Measurements from ENCODE around the gene DHFR2.

The DHFR2 gene

GRCh38 chr3:94012185-94012584 is 50.5 kb downstream of the DHFR2 start:
- DNase-seq (ENCODE audit: extremely low spot score): no peak
- CTCF ChIA-PET: interaction anchor here (0.9 to 2.4 kb wide), 3 partner anchors 7 to 58 kb away, joined by 3 to 12 read pairs (median 4); no protein-coding TSS in a partner anchor
- POLR2A ChIA-PET: no interaction called here
- TF ChIP-seq CTCF (IDR thresholded peaks at IDR 0.05; ENCODE audit: control extremely low read depth, extremely low read depth, low read depth, missing control alignments): no peak

GRCh38 chr3:94011233-94011711 is 51.4 kb downstream of the DHFR2 start:
- ChIA-PET POLR2A (no interaction called here), CTCF (interaction anchor here (0.9 kb wide), 1 partner anchor 9 kb away, joined by 3 read pairs; no protein-coding TSS in a partner anchor)
- no peak for TF ChIP-seq CTCF (IDR thresholded peaks at IDR 0.05; ENCODE audit: control extremely low read depth, extremely low read depth, low read depth, missing control alignments)
- no peak for DNase-seq (ENCODE audit: extremely low spot score)

- ChIA-PET POLR2A (no interaction called here), CTCF (no interaction called here)
- TF ChIP-seq CTCF (IDR thresholded peaks at IDR 0.05; ENCODE audit: control extremely low read depth, extremely low read depth, low read depth, missing control alignments): no peak
- DNase-seq (ENCODE audit: extremely low spot score): no peak
Observed at GRCh38 chr3:94009608-94010007, 53.1 kb downstream of the DHFR2 start.

GRCh38 chr3:94008253-94008652 is 54.5 kb downstream of the DHFR2 start:
- CTCF ChIA-PET: interaction anchor here (1.0 to 2.4 kb wide), 7 partner anchors 9 to 241 kb away, joined by 3 to 6 read pairs (median 5); no protein-coding TSS in a partner anchor
- POLR2A ChIA-PET: no interaction called here
- no peak for TF ChIP-seq CTCF (IDR thresholded peaks at IDR 0.05; ENCODE audit: control extremely low read depth, extremely low read depth, low read depth, missing control alignments)
- DNase-seq (ENCODE audit: extremely low spot score): no peak
